Panc1 (cell line): Measurements from ENCODE around the gene TENT5C. TPM values are rescaled to one million over a fixed set of nuclear protein-coding genes. Genes with fewer than 3 reads are reported as not detected.

Source experiments
- ATAC-seq: fragments of 200-7000 bp; cut with Tn5 transposase; 2 replicates; pipeline ENCODE4 v1.9.1; 2020; ENCODE audit warnings: mild to moderate bottlenecking, moderate library complexity
- BruUV-seq: library from RNA; stranded (reverse); fragments of 400-500 nt; replicated peaks from 2 replicates; lab custom pipeline; 2021; lab: Mats Ljungman, UMichigan
- CTCF ChIA-PET: fragments of 300-600 bp; sonication (Branson Sonifier 250); formaldehyde crosslinking; loops from one replicate; lab custom pipeline; 2022; ENCODE audit warnings: antibody characterized with exemption; lab: Charles Lee
- POLR2A ChIA-PET: fragments of 300-600 bp; sonication (Branson Sonifier 250); formaldehyde crosslinking; loops from one replicate; lab custom pipeline; 2022; ENCODE audit warnings: antibody characterized with exemption; lab: Charles Lee
- DNase-seq: peaks from one replicate; pipeline ENCODE4 v3.0.0-alpha.2; 2010; ENCODE audit warnings: low read depth, low spot score
- H3K27ac ChIP-seq: 2 replicates; pipeline ENCODE4 v1.5.1; 2011; ENCODE audit warnings: mild to moderate bottlenecking, low read length, inconsistent platforms
- H3K27me3 ChIP-seq: fragments of 200-500 bp; sonication (Bioruptor generic); 2 replicates; pipeline ENCODE4 v1.6.0; 2014; ENCODE audit warnings: low read length, inconsistent platforms; ENCODE audit not compliant: control insufficient read depth, insufficient read depth
- H3K36me3 ChIP-seq: fragments of 200-500 bp; sonication (Bioruptor generic); 2 replicates; pipeline ENCODE4 v1.5.1; 2014; ENCODE audit warnings: inconsistent platforms, mild to moderate bottlenecking, low read length, moderate library complexity; ENCODE audit not compliant: control insufficient read depth, insufficient read depth
- H3K4me1 ChIP-seq: 2 replicates; pipeline ENCODE4 v1.5.1; 2011; ENCODE audit warnings: inconsistent platforms, mild to moderate bottlenecking, low read length, moderate library complexity; ENCODE audit not compliant: control insufficient read depth, insufficient read depth
- H3K4me3 ChIP-seq, 2 experiments: 2 replicates each; pipeline ENCODE4 v1.5.1; 2011 to 2012; ENCODE audit warnings: low read depth in 2 of 2, low read length in 2 of 2, mild to moderate bottlenecking in 2 of 2, inconsistent platforms in 1 of 2, moderate library complexity in 1 of 2
- H3K9me3 ChIP-seq: fragments of 200-500 bp; sonication (Bioruptor generic); 2 replicates; pipeline ENCODE4 v1.5.1; 2014; ENCODE audit warnings: low read depth, mild to moderate bottlenecking, inconsistent platforms, low read length, moderate library complexity; ENCODE audit not compliant: control insufficient read depth, insufficient read depth
- POLR2AphosphoS5 ChIP-seq: IDR thresholded peaks from 2 replicates; pipeline ENCODE4 v1.6.1; 2012; ENCODE audit warnings: mild to moderate bottlenecking, low read depth, low read length, moderate library complexity
- SIN3A ChIP-seq: IDR thresholded peaks from 2 replicates; pipeline ENCODE4 v1.6.1; 2012; ENCODE audit warnings: low read depth, mild to moderate bottlenecking, low read length, moderate library complexity, borderline replicate concordance; ENCODE audit not compliant: insufficient read depth
- TCF7L2 ChIP-seq: IDR thresholded peaks from 2 replicates; pipeline ENCODE4 v1.6.1; 2011; ENCODE audit warnings: mild to moderate bottlenecking, low read depth, low read length, inconsistent platforms
- in situ Hi-C: cut with HindIII; loops from 2 replicates; pipeline ENCODE4 v1.10.0; 2016; ENCODE audit warnings: low sequenced_read_pairs, low pct_unique_long_range_greater_than_20kb
- intact Hi-C: fragments of 100-400 bp; cut with micrococcal nuclease; formaldehyde crosslinking; loops from one replicate; pipeline ENCODE4 v1.10.0; 2022; ENCODE audit not compliant: unreplicated experiment
- total RNA-seq: library from RNA; stranded (reverse); gene quantifications from one replicate; pipeline ENCODE4 v1.2.1, GENCODE V29; 2021; ENCODE audit not compliant: unreplicated experiment
- TF ChIP-seq, protein P1 (sequence below): fragments of 450-650 bp; IDR thresholded peaks from 2 replicates; pipeline ENCODE4 v1.5.1; 2017; ENCODE audit warnings: mild to moderate bottlenecking
- TF ChIP-seq, protein P2 (sequence below), 2 experiments: IDR thresholded peaks; 2 replicates each; pipeline ENCODE4 v1.6.1; 2011 to 2012; ENCODE audit warnings: low read depth in 2 of 2, control low read depth in 1 of 2, low read length in 1 of 2, mild to moderate bottlenecking in 1 of 2, moderate library complexity in 1 of 2; ENCODE audit not compliant: insufficient read depth in 1 of 2

The TENT5C gene
- total RNA-seq, 1 experiment from 2014 or later, result 8.9 TPM

DNA sequence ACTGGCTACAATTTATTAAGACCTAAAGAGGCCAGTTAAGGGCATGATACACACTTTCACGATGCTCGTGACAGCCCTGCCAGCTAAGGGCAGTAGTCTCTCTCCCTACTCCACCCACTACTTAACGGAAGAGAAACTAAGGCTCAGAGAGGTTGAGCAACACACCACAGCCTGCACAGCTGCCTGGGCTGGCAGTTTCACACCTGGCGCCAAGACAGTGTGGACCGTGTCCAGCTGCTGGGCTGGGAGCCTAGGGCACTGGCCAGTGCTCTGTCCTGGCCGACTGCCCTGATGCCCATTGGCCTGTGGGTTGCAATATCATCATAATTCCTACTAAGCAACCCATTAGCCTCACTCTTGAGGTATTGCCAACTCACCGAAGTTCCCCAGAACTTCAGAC is 27.6 kb downstream of the TENT5C start:
- no TSS peak for BruUV-seq
- no peak for DNase-seq
- POLR2A ChIA-PET, result no interaction called here
- TF ChIP-seq, protein P1, sequence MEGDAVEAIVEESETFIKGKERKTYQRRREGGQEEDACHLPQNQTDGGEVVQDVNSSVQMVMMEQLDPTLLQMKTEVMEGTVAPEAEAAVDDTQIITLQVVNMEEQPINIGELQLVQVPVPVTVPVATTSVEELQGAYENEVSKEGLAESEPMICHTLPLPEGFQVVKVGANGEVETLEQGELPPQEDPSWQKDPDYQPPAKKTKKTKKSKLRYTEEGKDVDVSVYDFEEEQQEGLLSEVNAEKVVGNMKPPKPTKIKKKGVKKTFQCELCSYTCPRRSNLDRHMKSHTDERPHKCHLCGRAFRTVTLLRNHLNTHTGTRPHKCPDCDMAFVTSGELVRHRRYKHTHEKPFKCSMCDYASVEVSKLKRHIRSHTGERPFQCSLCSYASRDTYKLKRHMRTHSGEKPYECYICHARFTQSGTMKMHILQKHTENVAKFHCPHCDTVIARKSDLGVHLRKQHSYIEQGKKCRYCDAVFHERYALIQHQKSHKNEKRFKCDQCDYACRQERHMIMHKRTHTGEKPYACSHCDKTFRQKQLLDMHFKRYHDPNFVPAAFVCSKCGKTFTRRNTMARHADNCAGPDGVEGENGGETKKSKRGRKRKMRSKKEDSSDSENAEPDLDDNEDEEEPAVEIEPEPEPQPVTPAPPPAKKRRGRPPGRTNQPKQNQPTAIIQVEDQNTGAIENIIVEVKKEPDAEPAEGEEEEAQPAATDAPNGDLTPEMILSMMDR, result no peak
- TF ChIP-seq TCF7L2, result no peak
- no peak for TF ChIP-seq POLR2AphosphoS5
- TF ChIP-seq, protein P2, sequence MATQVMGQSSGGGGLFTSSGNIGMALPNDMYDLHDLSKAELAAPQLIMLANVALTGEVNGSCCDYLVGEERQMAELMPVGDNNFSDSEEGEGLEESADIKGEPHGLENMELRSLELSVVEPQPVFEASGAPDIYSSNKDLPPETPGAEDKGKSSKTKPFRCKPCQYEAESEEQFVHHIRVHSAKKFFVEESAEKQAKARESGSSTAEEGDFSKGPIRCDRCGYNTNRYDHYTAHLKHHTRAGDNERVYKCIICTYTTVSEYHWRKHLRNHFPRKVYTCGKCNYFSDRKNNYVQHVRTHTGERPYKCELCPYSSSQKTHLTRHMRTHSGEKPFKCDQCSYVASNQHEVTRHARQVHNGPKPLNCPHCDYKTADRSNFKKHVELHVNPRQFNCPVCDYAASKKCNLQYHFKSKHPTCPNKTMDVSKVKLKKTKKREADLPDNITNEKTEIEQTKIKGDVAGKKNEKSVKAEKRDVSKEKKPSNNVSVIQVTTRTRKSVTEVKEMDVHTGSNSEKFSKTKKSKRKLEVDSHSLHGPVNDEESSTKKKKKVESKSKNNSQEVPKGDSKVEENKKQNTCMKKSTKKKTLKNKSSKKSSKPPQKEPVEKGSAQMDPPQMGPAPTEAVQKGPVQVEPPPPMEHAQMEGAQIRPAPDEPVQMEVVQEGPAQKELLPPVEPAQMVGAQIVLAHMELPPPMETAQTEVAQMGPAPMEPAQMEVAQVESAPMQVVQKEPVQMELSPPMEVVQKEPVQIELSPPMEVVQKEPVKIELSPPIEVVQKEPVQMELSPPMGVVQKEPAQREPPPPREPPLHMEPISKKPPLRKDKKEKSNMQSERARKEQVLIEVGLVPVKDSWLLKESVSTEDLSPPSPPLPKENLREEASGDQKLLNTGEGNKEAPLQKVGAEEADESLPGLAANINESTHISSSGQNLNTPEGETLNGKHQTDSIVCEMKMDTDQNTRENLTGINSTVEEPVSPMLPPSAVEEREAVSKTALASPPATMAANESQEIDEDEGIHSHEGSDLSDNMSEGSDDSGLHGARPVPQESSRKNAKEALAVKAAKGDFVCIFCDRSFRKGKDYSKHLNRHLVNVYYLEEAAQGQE (IDR thresholded peaks at IDR 0.05; ENCODE audit: insufficient read depth in 1 of 2, low read depth in 2 of 2, low read length in 1 of 2), result no peak
- TF ChIP-seq SIN3A, result no peak
- Histone ChIP-seq H3K4me1 (no peaks in the 10 kb centered on the region), H3K27me3 (no peaks in the 10 kb centered on the region), H3K9me3 (no peaks in the 10 kb centered on the region), H3K4me3 (no peak overlapping the region), H3K36me3 (no peaks in the 10 kb centered on the region), H3K27ac (no peak overlapping the region)
- ATAC-seq, result no peak
- in situ Hi-C loops, result no loop called here
- CTCF ChIA-PET, result no interaction called here
- intact Hi-C loops, result no loop called here

DNA sequence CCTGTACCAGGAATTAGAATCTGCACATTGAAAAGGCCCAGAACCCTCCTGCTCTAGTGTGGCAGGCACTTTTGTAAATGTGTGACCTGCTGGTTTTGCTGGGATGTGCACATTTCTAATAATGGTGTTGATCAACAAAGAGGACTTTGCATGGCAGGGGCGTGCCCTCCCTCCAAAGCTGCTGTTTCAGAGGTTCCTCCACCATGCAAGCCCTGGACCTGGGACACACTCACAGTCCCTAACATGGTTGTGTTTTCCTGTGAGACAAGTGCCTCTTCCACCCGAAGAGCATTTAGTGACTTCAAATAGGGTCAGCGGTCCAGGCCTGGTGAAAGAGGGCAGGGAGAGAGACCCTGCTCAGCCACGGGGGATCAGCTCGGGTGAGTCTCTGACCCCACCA is 28.1 kb downstream of the TENT5C start:
- DNase-seq (no peak), ATAC-seq (no peak)
- Histone ChIP-seq H3K27me3 (no peaks in the 10 kb centered on the region), H3K36me3 (no peaks in the 10 kb centered on the region), H3K27ac (no peak overlapping the region), H3K4me3 (no peak overlapping the region), H3K9me3 (no peaks in the 10 kb centered on the region), H3K4me1 (no peaks in the 10 kb centered on the region)
- CTCF ChIA-PET, result no interaction called here
- intact Hi-C loops, result no loop called here
- POLR2A ChIA-PET, result no interaction called here
- no TSS peak for BruUV-seq
- no peak for TF ChIP-seq TCF7L2
- TF ChIP-seq, protein P2 (IDR thresholded peaks at IDR 0.05; ENCODE audit: insufficient read depth in 1 of 2, low read depth in 2 of 2, low read length in 1 of 2), result no peak
- TF ChIP-seq POLR2AphosphoS5, result no peak
- TF ChIP-seq, protein P1, result no peak
- no peak for TF ChIP-seq SIN3A
- in situ Hi-C loops, result no loop called here
